PFSK-1 (cell line): ENCODE measurements around the gene HEATR3.

Experiments used
- POLR2AphosphoS5 ChIP-seq: IDR thresholded peaks from 2 replicates; pipeline ENCODE4 v1.6.1; 2012; ENCODE audit warnings: low read depth, mild to moderate bottlenecking, control low read depth, low read length, moderate library complexity
- REST ChIP-seq, 2 experiments: IDR thresholded peaks; 2 replicates each; pipeline versions ENCODE4 v1.6.1 to v1.8.0; 2011 to 2012; ENCODE audit warnings: low read depth in 2 of 2, low read length in 2 of 2, control low read depth in 1 of 2, inconsistent platforms in 1 of 2, mild to moderate bottlenecking in 1 of 2, moderate library complexity in 1 of 2; ENCODE audit not compliant: insufficient read depth in 1 of 2
- SIN3A ChIP-seq: IDR thresholded peaks from 2 replicates; pipeline ENCODE4 v1.6.1; 2012; ENCODE audit warnings: mild to moderate bottlenecking, low read length, moderate library complexity, borderline replicate concordance; ENCODE audit not compliant: insufficient read depth
- TAF1 ChIP-seq: IDR thresholded peaks from 2 replicates; pipeline ENCODE4 v1.6.1; 2012; ENCODE audit warnings: low read length, control low read depth, borderline replicate concordance; ENCODE audit not compliant: insufficient read depth

DNA sequence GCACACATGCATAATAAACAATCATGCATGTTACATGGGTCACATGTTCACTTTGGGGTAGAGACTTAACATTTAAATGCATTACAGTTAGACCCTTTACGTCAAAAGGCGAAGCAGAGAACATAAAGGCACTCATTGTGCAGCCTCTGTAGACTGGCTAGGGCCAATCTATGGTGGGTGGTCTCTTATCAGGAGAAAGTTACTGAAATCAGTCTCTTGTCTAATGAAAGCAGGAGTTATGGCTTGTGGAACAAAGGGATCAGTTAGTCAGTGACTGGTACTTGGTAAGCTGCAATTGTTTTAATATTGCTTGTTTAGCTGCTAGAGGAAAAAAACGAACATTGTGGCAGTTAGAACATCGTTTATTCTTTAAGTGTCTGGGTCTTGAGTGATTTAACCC lies 42.1 kb upstream of the HEATR3 start:
- TF ChIP-seq TAF1 (no peak), SIN3A (no peak), POLR2AphosphoS5 (no peak), REST (IDR thresholded peaks at IDR 0.05; ENCODE audit: insufficient read depth in 1 of 2, low read depth in 2 of 2, low read length in 2 of 2) (no peak)
